ENCODE data around the gene MAL. TPM values are rescaled to one million over a fixed set of nuclear protein-coding genes. Genes with fewer than 3 reads are reported as not detected.

The MAL gene
- total RNA-seq, 1 donor from 2014 or later = 63.8 TPM

DNA sequence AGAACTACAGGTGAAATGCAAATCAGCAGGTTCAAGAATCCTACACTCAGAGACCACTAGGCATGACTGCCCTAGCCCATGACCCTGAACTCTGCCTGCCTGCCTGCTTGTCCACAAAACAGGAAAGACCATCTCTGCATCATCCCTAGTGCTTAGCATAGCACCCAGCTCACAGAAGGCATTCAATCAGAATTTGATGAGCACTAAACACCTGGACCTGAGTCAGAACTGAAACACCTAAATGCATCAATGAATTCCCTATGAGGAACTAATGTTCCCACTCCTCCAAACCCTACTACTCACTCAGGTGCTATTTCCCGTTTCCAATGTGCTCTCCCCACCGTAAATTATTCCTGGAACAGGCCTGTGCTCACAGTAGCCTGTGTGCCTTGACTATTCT lies 74.4 kb downstream of the MAL start:
- H3K4me3 ChIP-seq (ENCODE audit: low read depth, low read length) = no peak overlapping the region
- no peak for DNase-seq (ENCODE audit: low read depth)
- TF ChIP-seq, protein P1, sequence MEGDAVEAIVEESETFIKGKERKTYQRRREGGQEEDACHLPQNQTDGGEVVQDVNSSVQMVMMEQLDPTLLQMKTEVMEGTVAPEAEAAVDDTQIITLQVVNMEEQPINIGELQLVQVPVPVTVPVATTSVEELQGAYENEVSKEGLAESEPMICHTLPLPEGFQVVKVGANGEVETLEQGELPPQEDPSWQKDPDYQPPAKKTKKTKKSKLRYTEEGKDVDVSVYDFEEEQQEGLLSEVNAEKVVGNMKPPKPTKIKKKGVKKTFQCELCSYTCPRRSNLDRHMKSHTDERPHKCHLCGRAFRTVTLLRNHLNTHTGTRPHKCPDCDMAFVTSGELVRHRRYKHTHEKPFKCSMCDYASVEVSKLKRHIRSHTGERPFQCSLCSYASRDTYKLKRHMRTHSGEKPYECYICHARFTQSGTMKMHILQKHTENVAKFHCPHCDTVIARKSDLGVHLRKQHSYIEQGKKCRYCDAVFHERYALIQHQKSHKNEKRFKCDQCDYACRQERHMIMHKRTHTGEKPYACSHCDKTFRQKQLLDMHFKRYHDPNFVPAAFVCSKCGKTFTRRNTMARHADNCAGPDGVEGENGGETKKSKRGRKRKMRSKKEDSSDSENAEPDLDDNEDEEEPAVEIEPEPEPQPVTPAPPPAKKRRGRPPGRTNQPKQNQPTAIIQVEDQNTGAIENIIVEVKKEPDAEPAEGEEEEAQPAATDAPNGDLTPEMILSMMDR (conservative IDR thresholded peaks at IDR 0.05; ENCODE audit: low read depth, low read length) = no peak

Other genes with a start within 250 kb of the MAL start
- not detected in 2 replicates for gene TEKT4, start 154.3 kb upstream of the MAL start, total RNA-seq
- gene MRPS5, start 96.1 kb downstream of the MAL start, total RNA-seq = 66.1 and 67.7 TPM in 2 replicates
- 4.1 and 5.2 TPM in 2 replicates for gene ZNF514, start 134.1 kb downstream of the MAL start, total RNA-seq
- 2.0 and 3.7 TPM in 2 replicates for gene ZNF2, start 140.1 kb downstream of the MAL start, total RNA-seq
- 3.4 and 7.1 TPM in 2 replicates for gene ZNF892, start 181.8 kb downstream of the MAL start, total RNA-seq
- gene PROM2, start 248.7 kb downstream of the MAL start, total RNA-seq = 5.1 and 7.5 TPM in 2 replicates